NCI-H748 (cell line): ENCODE measurements around the gene ARHGEF19.
"Not testable (repeated sequence)": the region's sequence is repeated elsewhere in the genome, so short reads cannot be mapped to it uniquely, and the experiment has no call there.

Source experiments
- DNase-seq: peaks from one replicate; lab custom pipeline; 2025; ENCODE audit not compliant: unreplicated experiment; lab: John Stamatoyannopoulos, UW

Gene ARHGEF19

DNA sequence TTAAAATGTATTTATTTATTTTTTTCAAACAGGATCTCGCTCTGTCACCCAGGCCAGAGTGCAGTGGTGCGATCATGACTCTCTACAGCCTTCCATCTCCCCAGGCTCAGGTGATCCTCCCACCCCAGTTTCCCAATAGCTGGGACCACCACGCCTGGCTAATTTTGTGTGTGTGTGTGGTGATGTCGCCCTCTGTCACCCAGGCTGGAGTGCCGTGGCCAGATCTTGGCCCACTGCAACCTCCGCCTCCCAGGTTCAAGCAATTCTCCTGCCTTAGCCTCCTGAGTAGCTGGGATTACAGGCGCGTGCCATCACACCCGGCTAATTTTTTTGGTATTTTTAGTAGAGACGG lies 44.3 kb downstream of the ARHGEF19 start:
- not testable (repeated sequence) for DNase-seq

DNA sequence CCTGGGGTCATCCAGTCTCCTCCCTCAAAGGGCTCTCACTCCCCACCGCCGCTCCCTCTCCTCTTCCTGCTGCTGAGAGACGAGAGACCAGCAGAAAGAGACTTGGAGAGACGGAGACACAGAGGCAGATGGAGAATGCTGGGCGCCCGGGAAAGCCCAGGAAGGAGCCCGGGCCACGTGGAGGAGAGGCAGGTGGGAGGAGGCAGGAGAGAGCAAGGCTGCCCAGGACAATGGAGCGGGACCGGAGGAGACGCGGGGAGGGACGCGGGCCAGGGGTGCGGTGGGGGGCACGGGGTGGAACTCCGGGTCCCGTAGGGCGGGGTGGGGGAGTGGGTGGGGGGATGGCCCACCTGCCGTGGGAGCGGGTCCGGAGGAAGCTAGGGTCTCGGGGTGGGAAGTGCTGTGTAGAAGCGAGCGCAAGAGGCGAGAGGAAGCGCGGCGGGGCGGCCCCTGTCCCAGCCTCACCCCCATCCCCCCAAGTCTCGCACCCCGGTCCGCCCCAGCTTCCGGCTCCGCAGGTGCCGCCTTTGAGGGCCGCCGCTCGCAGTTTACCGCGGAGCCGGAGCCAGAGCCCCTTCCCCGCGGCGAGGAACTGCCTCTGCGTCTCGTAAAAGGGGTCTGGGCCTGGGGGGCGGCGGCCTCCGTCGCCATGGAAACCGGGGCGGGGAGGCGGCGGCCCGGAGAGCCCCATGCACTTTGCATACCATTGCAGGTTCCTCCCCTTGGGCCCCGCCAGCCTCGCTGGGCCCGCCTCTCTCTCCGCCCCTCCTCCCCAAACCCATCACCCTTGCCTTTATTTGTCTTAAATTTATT lies 44.9 kb downstream of the ARHGEF19 start:
- DNase-seq, result no peak

DNA sequence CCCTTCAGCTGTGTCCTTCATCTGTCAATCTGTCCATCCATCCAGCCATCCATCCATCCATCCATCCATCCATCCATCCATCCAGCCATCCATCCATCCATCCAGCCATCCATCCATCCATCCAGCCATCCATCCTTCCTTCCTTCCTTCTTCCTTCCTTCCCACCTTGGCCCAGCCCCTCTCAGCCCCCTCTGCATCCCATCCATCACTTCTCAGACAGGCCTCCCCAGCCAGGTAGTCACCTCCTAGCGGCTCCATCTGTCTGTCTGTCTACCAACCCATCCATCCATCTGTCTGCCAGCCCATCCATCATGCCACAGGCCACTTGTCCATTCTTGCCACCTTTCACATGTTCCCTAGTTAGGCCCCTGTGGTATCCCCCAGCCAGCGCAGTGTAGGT lies 46.3 kb downstream of the ARHGEF19 start:
- DNase-seq, result no peak

DNA sequence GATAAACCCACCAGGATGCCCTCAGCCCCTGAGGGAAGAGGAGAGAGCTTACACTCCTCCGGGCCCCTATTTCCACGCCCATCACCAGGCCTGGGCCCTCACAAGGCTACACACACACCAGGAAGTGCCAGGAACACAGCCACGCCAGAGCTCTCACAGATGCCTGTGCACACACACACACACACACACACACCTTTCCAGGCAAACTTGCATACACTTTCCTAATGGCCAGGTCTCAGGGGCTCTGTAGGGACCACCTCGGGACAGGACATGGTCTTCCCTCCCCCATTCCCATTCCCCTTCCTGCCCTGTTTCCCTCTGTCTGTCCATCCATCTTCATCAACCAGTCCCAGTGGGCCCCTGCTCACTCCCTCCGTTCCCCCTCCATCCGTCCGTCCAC lies 46.9 kb downstream of the ARHGEF19 start:
- DNase-seq, result no peak

DNA sequence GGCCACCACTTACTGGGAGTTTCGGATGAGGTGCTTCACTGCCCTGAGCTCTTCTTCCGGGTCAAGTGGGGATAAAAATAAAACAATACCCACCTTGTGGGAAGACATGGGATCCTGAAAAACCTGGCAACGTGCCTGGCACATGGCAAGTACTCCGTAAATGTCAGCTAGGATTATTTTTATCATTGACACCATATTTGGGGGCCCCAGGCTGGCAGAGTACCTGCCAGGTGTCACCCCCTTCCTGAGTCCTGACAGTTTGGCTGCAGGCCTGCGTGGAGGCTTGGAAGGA lies 47.4 kb downstream of the ARHGEF19 start:
- no peak for DNase-seq

DNA sequence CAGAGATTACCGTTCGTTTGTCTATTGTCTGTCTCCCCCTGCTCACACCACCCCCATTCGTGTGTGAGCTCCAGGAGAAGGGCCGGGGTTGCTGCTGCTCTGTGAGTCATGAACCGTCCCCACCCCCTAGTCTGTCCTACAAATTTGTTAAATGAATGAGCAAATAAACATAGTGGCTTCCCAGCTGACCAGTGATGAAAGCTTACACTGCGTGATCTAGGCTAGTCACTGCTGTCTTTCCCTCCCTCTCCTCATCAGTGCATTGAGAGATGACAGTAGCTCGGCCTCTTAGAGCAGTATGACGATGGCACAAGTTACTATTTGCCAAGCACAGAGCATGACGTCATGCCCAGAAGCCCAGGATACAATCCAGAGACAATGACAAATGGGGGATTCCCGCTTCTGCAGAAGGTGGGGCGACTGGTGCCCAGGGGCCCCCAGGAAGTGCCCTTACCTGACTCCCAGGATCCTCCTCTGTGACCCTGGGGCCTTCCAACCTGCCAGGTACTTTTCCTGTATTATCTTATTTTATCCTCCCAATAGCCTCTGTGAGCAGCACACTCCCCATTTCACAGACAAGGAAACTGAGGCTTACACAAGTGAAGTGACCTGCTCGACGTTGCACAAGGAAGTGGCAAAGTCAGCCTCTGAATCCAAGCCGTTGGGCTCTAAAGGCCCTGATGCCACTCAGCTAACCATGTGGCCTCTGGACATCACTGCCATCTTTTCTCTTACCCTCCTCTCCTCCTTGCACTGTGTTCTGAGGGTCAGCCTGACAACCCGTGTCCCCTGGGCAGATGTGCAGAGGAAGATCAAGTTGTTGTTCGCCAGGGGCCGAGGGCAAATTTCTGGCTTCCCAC lies 48.0 kb downstream of the ARHGEF19 start:
- peak; percentile 91 for DNase-seq

DNA sequence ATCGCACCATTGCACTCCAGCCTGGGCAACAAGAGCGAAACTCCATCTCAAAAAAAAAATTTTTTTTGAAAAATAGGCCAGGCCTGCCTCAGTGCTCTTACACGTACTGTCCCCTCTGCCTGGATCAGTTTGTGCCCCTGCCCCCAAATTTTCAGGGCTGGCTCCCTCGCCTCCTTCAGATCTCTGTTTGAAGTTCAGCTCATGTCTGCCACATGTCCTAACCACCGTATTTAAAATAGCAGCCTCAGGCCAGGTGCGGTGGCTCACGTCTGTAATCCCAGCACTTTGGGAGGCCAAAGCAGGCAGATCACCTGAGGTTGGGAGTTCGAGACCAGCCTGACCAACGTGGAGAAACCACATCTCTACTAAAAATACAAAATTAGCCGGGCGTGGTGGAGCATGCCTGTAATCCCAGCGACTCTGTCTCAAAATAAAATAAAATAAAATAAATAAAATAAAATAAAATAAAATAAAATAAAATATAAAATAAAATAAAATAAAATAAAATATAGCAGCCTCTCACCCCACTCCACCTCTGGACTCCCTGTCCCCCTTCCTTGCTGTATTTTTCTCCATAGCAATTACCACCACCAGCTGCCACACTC lies 48.7 kb downstream of the ARHGEF19 start:
- not testable (repeated sequence) for DNase-seq

DNA sequence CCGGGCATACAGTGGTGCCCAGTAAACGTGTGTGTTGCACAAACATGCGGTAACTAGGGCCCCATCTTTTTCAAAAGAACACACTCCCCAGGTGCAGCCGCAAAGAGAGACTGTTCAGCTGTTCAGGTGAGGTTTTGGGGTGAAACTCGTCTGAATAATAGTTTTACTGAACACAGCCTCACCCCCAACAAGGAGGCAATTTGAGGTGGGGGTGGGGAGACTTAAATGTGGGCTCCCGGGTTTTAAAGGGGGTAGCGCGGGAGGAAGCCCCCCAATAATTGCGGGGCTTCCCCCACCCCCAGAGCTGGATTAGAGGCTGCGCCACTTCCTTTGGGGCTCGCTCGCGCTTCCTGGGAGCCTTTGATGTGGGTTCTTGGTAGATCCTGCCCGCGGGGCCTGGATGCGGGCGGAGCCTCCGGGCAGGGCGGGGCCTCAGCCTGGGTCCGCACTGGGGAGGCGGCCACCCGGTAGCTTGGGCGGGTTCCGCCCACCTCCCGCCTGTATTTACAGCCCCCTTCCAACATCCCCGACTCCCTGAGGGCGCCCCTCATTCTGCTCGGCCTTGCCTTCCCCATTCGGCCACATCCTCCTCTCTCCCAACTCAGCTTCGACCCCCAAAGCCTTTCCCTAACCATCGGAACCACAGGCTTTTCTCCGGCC lies 50.2 kb downstream of the ARHGEF19 start:
- DNase-seq, result no peak

DNA sequence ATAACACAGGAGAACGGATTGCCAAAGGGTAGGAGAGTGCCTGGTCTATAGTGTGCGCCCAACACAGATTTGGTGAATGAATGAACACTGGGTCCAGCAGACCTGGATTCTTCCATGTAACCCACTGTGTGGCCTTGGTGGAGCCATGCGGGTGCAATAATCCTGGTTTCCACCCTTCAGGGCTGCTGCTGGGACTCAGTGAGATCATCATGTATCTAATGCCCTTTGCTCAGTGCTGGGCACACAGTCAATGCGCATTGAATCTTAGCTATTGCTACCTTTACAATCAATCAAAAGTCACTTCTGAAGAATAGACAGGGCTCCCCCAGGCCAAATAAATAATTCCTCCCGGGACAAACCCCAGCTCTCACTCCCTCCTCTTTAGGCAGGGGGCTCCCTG lies 50.7 kb downstream of the ARHGEF19 start:
- DNase-seq, result no peak

DNA sequence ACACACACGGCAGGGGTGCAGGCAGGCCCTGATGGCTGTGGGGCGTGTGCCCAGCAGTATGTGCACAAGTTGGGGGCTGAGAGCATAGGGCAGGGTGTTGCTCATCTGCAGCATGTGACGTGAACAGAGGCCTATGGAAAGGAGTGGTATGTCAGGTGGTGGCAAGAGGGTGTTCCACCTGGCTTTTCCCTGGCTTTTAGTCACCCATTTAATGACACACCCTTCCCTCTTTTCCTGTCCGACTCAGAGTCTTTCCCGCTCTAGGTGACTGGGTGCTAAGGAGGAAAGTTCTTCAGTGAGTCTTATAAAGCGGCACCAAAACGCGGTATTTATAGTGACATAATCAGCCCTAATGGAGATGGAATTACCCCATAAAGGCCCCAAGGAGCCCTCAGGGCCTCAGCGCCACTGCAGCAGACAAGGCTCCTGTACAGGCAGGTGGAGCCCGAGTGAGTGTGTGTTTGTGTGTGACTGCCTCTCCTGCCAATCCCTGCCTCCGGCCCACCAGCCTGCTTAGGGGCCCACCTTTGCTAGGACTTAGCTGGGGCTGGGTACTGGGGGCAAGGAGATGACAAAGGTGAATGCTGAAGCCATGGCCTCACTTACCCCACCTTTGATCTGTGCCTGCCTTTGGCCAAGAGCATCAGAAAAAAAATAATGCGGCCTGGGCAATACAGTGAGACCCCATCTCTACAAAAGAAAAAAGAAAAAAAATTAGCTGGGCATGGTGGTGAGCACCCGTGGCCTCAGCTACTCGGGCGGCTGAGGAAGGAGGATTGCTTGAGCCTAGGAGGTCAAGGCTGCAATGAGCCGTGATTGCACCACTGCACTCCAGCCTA lies 53.2 kb downstream of the ARHGEF19 start:
- no peak for DNase-seq

DNA sequence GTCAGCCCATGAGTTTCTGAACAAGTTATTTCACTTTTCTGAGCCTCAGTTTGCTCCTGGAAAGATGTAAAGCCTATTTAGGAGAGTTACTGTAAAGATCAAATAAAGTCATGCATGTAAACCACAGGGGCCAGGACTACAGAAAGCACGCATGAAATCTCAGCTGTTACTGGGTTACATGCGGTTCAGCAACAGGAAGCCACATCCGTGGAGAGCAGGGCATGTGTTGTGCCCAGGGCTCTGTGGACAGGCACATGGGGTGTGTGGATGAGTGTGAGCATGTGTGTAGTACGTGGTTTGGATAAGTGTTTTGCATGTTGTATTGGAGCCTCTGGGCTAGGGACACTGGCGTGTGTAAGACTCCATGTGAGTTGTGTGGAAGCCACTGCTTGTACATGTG lies 54.4 kb downstream of the ARHGEF19 start:
- DNase-seq, result no peak

DNA sequence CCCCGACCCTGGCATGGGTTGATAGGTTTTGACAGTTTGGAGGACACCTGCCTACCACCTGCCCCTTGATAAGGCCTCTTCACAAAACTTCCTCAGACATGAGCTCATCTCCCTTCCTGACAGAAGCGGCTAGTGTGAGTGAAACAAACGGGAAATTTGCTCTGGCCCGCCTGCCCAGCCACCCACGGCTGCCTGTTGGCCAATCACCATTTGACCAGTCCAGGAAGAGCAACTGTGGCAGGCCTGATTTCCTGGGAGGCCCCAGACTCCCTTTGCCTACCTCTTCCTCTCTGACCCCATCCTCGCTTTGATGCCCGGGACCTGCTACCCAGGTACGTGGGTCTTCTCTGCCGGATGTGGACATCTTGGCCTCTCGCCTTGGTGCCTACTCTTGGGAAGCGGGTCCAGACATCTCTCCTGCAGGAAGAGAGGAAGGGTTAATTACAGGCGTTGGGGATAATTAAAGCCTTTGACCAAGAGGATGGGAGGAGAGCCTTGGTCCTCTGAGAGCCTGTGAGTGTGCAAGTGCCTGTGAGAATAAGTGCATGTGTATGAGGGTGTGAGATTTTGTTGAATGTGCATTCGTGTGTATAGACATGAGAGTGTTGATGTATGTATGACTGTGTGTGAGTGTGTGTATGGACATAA lies 55.5 kb downstream of the ARHGEF19 start:
- no peak for DNase-seq

DNA sequence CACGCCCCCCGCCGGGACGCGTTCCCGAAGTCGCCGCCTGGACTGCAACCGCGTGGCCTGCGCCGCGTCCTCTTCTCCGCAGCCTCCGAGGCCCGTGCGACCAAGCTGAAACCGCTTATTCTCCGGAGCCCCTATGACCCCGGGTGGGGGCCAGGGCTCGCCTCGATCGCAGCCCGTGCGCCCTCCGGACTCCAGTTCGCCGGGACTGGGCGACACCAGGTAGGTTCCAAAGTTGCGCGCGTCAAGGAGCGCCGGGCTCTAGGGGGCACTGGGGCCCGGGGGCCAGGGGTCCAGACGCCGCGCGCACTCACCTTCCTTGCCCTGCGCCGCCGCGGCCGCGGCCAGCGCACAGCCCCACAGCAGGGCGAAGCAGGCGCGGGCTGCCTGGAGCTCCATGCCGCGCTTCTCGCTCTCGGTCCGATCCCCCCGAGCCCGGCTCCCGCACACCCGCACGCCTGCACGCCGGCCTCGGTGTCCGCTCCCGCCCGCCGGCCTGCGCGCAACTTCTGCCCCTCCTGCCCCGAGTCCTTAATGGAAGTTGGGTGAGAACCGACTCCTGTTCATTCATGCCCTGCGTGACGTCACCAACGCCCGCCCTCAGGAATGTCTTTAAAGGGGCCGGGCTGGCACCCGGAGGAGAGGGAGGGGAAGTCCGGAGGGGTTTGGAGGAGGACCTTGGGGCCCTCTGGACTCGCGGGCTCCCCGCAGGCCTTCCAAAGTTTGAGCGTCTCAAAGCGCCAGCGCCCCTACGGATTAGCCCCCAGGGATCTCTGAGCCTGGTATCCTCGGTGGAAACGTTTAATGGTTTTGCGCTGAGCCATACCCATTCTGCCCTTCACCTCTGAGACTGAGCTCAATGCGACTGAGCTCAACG lies 56.7 kb downstream of the ARHGEF19 start, which contains the start of gene EPHA2:
Gene EPHA2 (minus strand): TSS at position 533 of the 874 bp plus-strand sequence. CDS start 137 bp downstream, at position 396.
- DNase-seq, result peak; percentile 60

DNA sequence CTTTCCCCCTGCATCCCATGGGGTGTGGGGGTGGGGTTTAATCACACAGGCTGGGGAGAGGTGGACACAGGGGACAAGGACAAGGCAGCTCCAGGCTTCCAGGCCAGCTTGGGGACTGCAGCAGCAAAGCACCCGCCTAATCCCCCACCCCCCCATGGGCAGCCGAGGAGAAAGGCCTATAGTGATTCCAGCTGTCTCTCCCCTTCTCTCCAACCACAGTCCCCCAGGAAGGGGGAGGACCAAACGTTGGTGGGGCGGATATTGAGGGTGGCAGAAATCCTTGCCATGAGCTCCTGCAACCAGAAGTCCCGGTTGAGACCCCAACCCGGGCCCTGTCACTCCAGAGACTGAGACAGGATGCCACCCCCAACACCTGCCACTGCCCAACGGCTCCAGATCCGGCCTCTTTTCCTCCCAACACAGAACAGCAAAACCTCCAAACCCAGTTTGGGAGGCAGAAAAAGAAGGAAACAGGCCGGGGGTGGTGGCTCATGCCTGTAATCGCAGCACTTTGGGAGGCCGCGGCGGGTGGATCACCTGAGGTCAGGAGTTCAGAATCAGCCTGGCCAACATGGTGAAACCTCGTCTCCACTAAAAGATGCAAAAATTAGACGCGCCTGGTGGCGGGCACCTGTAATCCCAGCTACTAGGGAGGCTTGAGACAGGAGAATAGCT lies 58.3 kb downstream of the ARHGEF19 start:
- no peak for DNase-seq

DNA sequence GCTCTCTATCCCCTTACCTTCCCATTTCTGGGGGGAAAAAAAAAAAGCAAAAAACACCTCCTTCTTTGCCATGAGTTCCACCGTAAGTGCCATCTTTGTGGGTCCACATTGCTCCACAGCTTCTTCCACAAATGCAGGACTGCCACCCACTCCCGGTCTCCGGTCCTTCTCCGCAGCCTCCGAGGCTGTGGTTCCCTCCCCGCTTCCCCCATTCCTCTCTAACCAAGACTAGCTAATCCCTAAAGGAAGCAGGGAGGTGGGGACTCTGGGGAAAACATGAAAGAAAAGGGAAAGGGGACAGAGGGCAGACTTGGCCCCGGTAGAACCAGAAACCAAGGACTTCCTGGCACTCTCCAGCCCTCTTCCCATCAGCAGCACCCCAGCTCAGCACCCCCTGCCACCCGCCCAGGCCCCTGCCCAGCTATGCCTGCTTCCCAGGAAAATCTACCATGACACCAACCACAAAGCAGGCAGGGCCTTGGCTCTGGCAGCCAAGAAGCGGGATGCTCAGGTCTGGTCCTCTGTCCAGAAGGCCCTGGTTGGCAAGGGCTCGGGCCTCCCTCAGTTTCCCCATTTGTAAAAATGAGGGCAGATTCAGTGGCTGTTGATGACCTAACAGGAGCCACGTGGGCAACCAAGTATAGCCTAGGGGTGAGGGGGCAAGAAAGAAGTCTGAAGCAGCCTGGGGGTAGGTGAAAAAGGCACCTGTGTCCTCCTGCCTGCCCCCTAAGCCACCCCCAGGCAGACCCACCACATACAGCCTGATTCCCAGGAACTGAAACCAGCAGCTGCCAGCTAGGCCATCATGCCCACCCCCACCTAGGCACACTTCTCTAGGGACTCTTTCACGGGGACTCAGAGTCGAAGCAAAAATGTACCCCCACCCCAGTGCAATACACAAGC lies 59.1 kb downstream of the ARHGEF19 start:
- DNase-seq, result no peak

DNA sequence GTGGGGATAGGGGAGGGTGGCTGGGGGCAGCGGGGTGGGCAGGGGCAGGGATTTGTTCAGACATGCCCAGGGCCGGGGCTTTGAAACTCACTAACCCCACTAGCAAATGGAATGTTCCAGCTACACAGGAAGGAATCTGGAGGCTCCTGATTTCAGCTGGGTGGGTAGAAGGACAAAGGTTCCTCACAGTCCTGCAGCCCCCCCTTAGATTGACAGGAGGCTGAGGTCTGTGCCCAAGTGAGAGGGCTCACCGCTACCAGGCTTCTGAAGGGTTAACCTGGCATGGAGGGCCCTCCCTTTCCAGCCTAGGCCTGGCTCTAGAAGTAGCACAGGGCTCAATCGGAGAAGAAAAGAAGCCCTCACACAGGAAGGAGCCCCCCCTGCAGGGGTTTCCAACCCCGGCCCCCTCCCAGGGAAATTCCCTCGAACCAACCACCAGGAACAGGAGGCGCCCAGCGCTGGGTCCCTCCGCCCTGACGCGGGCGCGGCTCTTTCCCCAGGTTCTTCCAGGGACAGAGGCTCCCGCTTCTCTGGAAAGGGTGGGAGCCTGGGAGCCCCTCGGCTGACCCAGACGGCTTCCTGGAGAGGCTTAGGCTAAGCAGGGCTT lies 59.9 kb downstream of the ARHGEF19 start:
- DNase-seq, result no peak

DNA sequence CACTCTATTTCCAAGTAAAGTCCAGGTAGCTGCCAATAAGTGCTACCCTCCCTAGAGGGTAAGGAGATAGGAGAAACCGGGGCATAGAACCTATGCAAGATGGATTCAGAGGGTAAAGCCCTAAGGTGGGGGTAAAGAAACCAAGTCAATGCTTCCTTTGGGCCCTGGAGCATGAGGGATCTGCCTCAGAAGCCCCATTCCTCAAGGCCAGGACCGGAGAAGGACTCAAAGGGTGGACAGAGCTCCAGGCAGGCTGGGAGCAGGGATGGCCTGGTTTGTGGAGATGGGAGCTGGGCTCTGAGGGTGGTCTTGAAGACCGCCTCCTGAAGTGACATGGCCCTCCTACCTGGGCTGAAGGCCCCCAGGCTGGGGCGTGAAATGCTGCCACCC lies 60.5 kb downstream of the ARHGEF19 start:
- no peak for DNase-seq
